GM21619 (cell line): ENCODE measurements around the gene RAPGEF6.
A peak's percentile ranks its signal among the peaks of the same experiment; 100 is the strongest.
"Not testable (repeated sequence)": the region's sequence is repeated elsewhere in the genome, so short reads cannot be mapped to it uniquely, and the experiment has no call there.

Source experiments
- ATAC-seq: cut with Tn5 transposase; IDR thresholded peaks from one replicate; pipeline ENCODE4 v1.9.1; 2021; ENCODE audit not compliant: unreplicated experiment

RAPGEF6 gene

GRCh38 chr5:131389096-131389868, 245.7 kb downstream of the RAPGEF6 start:
- peak; percentile 32 for ATAC-seq

GRCh38 chr5:131387255-131387654, 247.8 kb downstream of the RAPGEF6 start:
- no peak for ATAC-seq

- no peak for ATAC-seq
Measured at GRCh38 chr5:131386779-131387178, 248.2 kb downstream of the RAPGEF6 start.

- no peak for ATAC-seq
Measured at GRCh38 chr5:131386124-131386523, 248.9 kb downstream of the RAPGEF6 start.

GRCh38 chr5:131384616-131385214, 250.3 kb downstream of the RAPGEF6 start:
- no peak for ATAC-seq

GRCh38 chr5:131384173-131384572, 250.9 kb downstream of the RAPGEF6 start:
- ATAC-seq = no peak

- ATAC-seq = peak; percentile 48
Measured at GRCh38 chr5:131382407-131383395, 252.3 kb downstream of the RAPGEF6 start.

- peak; percentile 56 for ATAC-seq
Measured at GRCh38 chr5:131381777-131382176, 253.3 kb downstream of the RAPGEF6 start.

GRCh38 chr5:131381021-131381420, 254.0 kb downstream of the RAPGEF6 start:
- ATAC-seq = no peak

GRCh38 chr5:131380238-131380637, 254.8 kb downstream of the RAPGEF6 start:
- not testable (repeated sequence) for ATAC-seq

- ATAC-seq = peak; percentile 38
Measured at GRCh38 chr5:131379723-131380122, 255.3 kb downstream of the RAPGEF6 start.

GRCh38 chr5:131378721-131379541, 256.1 kb downstream of the RAPGEF6 start:
- ATAC-seq = peak; percentile 21

- ATAC-seq = no peak
Measured at GRCh38 chr5:131377785-131378325, 257.2 kb downstream of the RAPGEF6 start.

- ATAC-seq = no peak
Measured at GRCh38 chr5:131377346-131377745, 257.7 kb downstream of the RAPGEF6 start.

- ATAC-seq = peak; percentile 30
Measured at GRCh38 chr5:131375351-131375750, 259.7 kb downstream of the RAPGEF6 start.
